HG03432 (cell line): ENCODE data around the gene GPATCH2.
"Not testable (repeated sequence)": the region's sequence is repeated elsewhere in the genome, so short reads cannot be mapped to it uniquely, and the experiment has no call there.

Source experiments
- ATAC-seq: cut with Tn5 transposase; IDR thresholded peaks from one replicate; pipeline ENCODE4 v1.9.1; 2021; ENCODE audit warnings: mild to moderate bottlenecking, moderate library complexity; ENCODE audit not compliant: unreplicated experiment

Gene GPATCH2

DNA sequence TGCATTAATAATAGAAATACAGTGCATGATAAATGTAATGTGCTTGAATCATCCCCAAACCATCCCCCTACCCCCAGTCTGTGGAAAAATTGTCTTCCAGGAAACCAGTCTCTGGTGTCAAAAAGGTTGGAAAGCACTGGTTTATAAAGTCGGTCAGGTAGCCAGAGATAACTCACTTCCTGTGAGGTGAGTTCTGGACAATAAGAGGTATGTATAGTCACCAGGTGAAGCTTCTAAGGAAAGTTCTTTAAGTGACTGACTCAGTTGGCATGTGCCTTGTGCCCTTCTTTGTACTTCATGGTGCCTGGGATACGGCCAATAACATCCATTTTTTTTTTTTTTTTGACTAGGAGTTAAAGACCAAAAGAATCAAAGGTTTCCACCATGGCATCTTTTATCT, 103.7 kb downstream of the GPATCH2 start:
- ATAC-seq: no peak

- ATAC-seq: no peak
Observed at GRCh38 chr1:217526636-217527035, 104.3 kb downstream of the GPATCH2 start.

GRCh38 chr1:217525773-217526490, 105.0 kb downstream of the GPATCH2 start:
- no peak for ATAC-seq

DNA sequence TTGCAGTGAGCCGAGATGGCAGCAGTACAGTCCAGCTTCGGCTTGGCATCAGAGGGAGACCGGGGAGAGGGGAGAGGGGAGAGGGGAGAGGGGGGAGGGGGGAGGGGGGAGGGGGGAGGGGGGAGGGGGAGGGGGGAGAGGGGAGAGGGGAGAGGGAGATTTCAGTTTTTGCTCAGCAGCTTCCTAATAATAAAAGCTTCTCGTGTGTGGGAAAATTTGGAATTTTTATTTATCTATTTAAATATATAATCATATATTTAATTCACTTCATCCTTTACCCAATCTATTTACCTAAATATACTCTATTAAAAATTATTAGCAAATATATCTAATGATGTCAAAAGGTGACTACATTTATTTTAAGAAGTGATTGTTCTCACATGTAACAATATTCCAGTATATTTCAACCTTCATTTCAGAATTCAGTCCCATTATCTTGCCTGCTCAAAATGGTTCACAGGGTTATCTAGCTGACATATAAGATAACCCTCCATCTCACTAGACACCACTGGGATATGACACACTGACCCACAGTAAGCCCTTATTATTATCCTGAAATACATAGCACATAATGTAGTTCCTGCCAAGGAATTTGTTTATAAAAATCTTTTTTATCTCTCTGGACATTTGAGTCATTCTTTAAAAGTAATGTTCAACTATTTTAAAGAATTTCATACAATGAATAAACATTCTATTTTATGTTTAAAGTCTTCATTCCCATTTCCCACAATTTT, 105.9 kb downstream of the GPATCH2 start:
- no peak for ATAC-seq

DNA sequence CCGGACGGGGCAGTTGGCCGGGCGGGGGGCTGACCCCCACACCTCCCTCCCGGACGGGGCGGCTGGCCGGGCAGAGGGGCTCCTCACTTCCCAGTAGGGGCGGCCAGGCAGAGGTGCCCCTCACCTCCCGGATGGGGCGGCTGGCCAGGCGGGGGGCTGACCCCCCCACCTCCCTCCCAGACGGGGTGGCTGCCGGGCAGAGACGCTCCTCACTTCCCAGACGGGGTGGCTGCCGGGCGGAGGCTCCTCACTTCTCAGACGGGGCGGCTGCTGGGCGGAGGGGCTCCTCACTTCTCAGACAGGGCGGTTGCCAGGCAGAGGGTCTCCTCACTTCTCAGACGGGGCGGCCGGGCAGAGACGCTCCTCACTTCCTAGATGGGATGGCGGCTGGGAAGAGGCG, 107.0 kb downstream of the GPATCH2 start:
- ATAC-seq: not testable (repeated sequence)

DNA sequence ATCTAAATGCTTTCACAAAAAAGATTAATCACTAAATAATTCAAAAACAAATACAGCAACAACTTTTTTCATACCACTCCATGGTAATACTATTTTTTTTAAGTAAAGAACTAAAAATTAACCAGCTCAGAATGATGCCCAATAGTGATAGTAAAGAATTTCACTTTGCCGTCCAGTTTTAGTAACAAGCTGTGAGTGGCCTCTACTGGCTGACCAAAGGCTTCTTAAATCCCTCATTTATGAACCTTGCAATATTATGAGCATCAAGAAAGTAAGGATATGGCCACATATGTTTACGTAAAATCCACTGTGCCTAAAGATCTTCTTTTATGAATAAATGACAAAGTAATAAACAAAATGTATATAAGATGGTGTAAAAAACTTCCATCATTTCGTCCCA, 108.6 kb downstream of the GPATCH2 start:
- ATAC-seq: no peak

- ATAC-seq: no peak
Observed at GRCh38 chr1:217521317-217521716, 109.6 kb downstream of the GPATCH2 start.

GRCh38 chr1:217506878-217507277, 124.0 kb downstream of the GPATCH2 start:
- ATAC-seq: no peak

DNA sequence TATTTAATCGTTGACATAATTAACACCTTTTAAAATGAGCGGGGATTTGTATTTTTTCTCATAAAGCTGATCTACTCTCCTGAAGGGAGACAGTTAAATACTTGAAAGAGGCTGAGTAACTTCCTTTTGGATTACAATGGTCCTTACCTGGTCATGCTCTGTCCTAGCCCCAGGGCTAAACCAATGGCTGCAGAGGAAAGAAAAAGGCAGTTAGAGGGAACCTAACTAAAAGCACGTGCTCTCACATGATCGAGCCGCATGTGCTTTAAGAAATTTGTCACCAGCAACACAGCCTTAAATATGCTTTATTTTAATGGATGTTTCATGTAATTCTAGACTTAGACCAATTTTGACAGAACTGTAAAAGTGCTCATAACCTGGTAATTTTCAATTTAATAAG, 132.7 kb downstream of the GPATCH2 start:
- ATAC-seq: no peak

GRCh38 chr1:217495249-217495648, 135.6 kb downstream of the GPATCH2 start:
- ATAC-seq: peak; percentile 95

GRCh38 chr1:217494767-217495166, 136.1 kb downstream of the GPATCH2 start:
- ATAC-seq: peak; percentile 74

- no peak for ATAC-seq
Observed at GRCh38 chr1:217493290-217493689, 137.6 kb downstream of the GPATCH2 start.

DNA sequence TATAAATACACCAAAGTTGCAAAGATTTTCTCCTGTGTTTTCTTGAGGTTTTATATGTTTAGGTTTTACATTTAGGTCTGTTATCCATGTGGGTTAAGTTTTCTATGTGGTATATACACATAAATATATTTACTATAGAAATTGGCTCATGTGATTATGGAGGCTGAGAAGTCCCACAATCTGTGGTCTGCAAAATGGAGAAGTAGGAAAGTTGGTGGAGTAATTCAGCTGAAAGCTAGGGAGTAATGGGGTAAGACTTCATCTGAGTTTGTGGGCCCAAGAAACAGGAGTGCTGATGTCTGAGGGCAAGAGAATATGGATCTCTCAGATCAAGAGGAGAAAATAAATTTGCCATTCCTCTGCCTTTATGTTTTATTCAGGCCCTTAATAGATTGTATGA, 146.0 kb downstream of the GPATCH2 start:
- no peak for ATAC-seq

DNA sequence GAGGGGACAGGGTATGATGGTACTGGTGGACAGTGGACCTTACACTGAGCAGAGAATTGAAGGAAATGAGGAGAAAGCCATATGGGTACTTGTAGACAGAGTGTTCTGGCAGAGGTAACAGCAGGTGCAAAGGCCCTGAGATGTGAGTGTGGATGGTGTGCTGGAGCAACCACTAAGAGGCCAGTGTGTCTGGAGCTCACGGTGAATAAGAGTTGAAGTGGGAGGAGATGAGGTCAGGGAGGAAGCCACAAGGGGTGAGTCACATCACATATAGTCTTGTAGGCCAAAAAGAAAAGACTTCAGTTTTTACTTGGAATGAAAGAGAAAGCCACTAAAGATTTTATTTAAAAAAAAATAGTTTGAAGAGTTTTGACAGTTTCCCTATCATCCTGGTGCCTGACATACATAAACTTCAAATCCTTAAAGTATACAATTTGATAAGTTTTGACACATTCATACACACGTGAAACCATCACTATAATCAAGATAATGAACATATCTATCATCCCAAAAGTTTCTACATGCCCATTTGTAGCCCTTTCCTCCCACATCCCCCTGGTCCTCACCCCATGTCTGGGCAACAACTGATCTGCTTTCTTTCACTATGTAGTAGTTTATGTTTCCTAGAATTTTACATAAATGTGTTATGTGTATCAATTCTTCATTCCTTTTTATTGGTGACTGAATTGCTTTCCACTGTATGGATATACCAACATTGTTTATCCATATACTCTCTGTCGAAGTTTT, 148.4 kb downstream of the GPATCH2 start:
- peak; percentile 100 for ATAC-seq

DNA sequence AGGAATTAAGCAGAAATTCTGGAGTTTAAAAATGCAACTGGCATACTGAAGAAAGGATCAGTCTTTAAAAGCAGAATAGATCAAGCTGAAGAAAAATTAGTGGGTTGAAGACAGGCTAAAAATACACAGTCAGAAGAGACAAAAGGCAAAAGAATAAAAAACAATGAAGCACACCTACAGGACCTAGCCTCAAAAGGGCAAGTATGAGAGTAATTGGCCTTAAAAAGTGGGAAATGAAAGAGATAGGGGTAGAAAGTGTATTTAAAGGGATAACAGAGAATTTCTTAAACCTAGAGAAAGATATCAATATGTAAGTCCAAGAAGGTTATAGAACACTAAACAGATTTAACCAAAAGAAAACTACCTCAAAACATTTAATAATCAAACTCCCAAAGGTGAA, 152.4 kb downstream of the GPATCH2 start:
- no peak for ATAC-seq

DNA sequence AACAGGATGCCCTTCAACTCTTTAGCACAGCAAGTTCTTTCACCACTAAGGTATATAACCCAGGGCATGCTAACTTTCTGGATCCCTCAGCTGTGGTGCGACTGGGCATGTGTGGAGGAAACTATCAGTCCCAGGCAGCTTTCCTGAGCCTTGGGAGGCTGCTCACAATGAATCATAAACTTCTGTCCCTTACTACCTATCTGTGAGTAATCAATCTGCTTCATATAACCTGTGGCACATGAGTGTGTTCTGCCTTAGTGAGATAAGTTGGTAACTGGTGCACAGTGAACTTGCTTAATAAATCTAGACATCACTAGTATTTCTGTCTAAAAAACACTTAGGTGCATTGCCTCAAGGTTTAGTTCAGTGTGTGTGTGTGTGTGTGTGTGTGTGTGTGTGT, 158.0 kb downstream of the GPATCH2 start:
- ATAC-seq: no peak

- no peak for ATAC-seq
Observed at GRCh38 chr1:217471403-217471802, 159.5 kb downstream of the GPATCH2 start.

DNA sequence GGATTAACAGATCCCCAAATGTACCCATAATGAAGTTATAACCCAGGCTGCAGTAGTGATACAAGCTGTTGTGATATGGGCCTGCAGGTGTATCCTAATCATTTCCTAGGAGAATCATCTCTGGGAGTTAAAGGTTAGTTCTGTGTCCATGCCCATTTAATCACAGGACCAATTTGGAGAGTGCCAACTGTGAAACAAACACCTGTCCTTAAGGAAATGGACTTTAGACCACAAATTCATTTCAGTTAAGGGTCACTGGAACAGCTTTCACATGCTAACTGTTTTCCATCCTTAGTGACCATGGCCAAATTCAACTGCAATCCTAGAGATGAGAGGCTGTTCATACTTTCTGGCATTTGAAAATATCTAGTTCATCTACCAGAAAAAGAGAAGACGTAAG, 160.9 kb downstream of the GPATCH2 start:
- no peak for ATAC-seq

DNA sequence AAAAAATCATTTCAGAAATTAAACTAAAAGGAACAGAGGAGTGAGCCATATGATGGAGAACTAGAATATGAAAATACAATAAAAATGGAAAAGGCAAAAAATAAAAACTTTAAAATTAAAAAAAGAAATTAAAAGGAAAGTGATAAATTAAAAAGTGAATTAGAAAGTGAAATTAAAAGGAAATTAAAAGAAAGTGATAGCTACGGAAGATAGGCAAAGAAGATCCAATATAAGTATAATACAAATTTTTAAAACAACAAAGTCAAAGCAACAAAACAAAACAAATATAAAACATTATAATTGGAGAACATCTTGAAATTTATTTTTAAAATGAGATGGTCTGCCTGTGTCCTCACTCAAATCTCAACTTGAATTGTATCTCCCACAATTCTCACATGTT, 165.8 kb downstream of the GPATCH2 start:
- no peak for ATAC-seq

- no peak for ATAC-seq
Observed at GRCh38 chr1:217462666-217463065, 168.2 kb downstream of the GPATCH2 start.

DNA sequence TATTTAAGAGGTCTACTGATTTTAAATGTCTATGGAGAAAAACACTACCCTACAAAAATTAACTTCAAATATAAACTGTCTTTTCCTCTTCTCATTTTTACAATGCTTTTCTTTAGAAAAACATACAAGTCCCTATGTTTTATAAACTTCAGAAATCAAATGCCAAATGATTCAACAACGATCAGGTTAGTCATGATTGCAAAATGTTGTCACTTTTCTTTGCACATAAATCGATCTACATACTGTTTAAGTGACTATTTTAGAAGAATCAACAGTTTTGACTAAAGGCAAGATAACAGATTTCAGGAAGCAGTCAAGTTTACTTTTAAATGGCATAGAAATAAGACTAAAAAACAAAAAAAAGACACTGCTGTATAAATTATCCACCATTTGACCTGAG, 168.7 kb downstream of the GPATCH2 start:
- ATAC-seq: no peak

DNA sequence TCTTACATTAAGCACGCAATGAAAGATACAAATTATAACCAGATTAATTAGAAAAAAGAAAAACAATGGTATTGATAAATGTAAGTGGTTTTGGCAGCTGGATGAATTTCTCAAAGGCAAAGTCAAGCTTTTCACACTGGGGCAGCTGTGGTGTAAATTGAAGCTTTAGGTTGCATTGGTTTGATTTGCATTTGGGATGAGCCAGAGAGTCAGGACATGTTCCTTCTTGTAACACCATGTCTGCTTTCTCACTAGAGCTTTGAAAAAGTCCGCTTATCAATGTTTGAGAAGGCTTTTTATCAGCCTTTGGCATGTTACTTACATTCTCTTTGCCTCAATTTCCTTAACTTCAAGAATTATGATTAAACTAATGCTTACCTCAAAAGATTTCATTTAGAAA, 173.9 kb downstream of the GPATCH2 start:
- ATAC-seq: no peak
